Measurements from ENCODE around the gene ARHGAP4.
A peak's percentile ranks its signal among the peaks of the same experiment; 100 is the strongest.

ARHGAP4 gene

GRCh38 chrX:153945956-153946943 lies 20.2 kb upstream of the ARHGAP4 start:
- DNase-seq = no peak

GRCh38 chrX:153944800-153945150 lies 18.7 kb upstream of the ARHGAP4 start:
- no peak for DNase-seq

- DNase-seq = peak in 9 of 14 donors; percentile 14 to 57 (median 26)
Observed at GRCh38 chrX:153944140-153944799, 18.2 kb upstream of the ARHGAP4 start, which contains the start of gene RENBP. Gene RENBP, minus strand, starts transcription at chrX:153944643. Its CDS starts 33 bp downstream, at chrX:153944610.

- DNase-seq = no peak
Observed at GRCh38 chrX:153941336-153942252, 15.5 kb upstream of the ARHGAP4 start.

- DNase-seq = no peak
Observed at GRCh38 chrX:153939573-153939972, 13.5 kb upstream of the ARHGAP4 start.

- no peak for DNase-seq
Observed at GRCh38 chrX:153938226-153938786, 12.2 kb upstream of the ARHGAP4 start.

GRCh38 chrX:153937056-153937455 lies 11.0 kb upstream of the ARHGAP4 start:
- DNase-seq = no peak

GRCh38 chrX:153935326-153935851 lies 9.3 kb upstream of the ARHGAP4 start:
- DNase-seq = no peak

- peak in 10 of 14 donors; percentile 19 to 84 (median 40) for DNase-seq
Observed at GRCh38 chrX:153934762-153935325, 8.8 kb upstream of the ARHGAP4 start, which contains the start of gene NAA10. Gene NAA10, minus strand, starts transcription at chrX:153935037. Its CDS starts 133 bp downstream, at chrX:153934904.

GRCh38 chrX:153934148-153934761 lies 8.2 kb upstream of the ARHGAP4 start:
- no peak for DNase-seq

GRCh38 chrX:153933748-153934147 lies 7.7 kb upstream of the ARHGAP4 start:
- no peak for DNase-seq

- no peak for DNase-seq
Observed at GRCh38 chrX:153932220-153932915, 6.3 kb upstream of the ARHGAP4 start.

- no peak for DNase-seq
Observed at GRCh38 chrX:153931748-153932147, 5.7 kb upstream of the ARHGAP4 start.

GRCh38 chrX:153931151-153931550 lies 5.1 kb upstream of the ARHGAP4 start:
- no peak for DNase-seq

- DNase-seq = no peak
Observed at GRCh38 chrX:153930011-153930910, 4.2 kb upstream of the ARHGAP4 start.

GRCh38 chrX:153929576-153929975 lies 3.5 kb upstream of the ARHGAP4 start:
- DNase-seq = no peak

GRCh38 chrX:153928846-153929245 lies 2.8 kb upstream of the ARHGAP4 start:
- DNase-seq = no peak

GRCh38 chrX:153927922-153928760 lies 2.1 kb upstream of the ARHGAP4 start:
- peak; percentile 50 to 97 (median 92) for DNase-seq
